Activated CD4-positive, alpha-beta memory T cell treated with anti-CD3 and anti-CD28 coated beads for 36 hours (primary cell): ENCODE measurements around the gene ALG2. TPM values are rescaled to one million over a fixed set of nuclear protein-coding genes. Genes with fewer than 3 reads are reported as not detected.
"Not testable (repeated sequence)": the region's sequence is repeated elsewhere in the genome, so short reads cannot be mapped to it uniquely, and the experiment has no call there.

Experiments used
- CTCF ChIA-PET: fragments of 350-600 bp; sonication (Branson Sonifier 250); formaldehyde crosslinking; loops from one replicate; lab custom pipeline; 2021; ENCODE audit warnings: antibody characterized with exemption, inconsistent platforms; lab: Charles Lee
- POLR2A ChIA-PET: fragments of 350-600 bp; sonication (Branson Sonifier 250); formaldehyde crosslinking; loops from one replicate; lab custom pipeline; 2021; ENCODE audit warnings: antibody characterized with exemption; lab: Charles Lee
- DNase-seq: peaks from one replicate; pipeline ENCODE4 v3.0.0-alpha.2; 2020
- H3K27ac Mint-ChIP-seq: one replicate; pipeline ENCODE4 v1.8.0; 2021; ENCODE audit warnings: mixed read lengths
- H3K27me3 Mint-ChIP-seq: one replicate; pipeline ENCODE4 v1.8.0; 2021; ENCODE audit warnings: mixed read lengths
- H3K36me3 Mint-ChIP-seq: one replicate; pipeline ENCODE4 v1.8.0; 2021; ENCODE audit warnings: mixed read lengths
- H3K4me1 Mint-ChIP-seq: one replicate; pipeline ENCODE4 v1.8.0; 2021; ENCODE audit warnings: low read depth, mixed read lengths
- H3K4me3 Mint-ChIP-seq: one replicate; pipeline ENCODE4 v1.8.0; 2021; ENCODE audit warnings: mild to moderate bottlenecking, mixed read lengths
- H3K9me3 Mint-ChIP-seq: one replicate; pipeline ENCODE4 v1.8.0; 2021; ENCODE audit warnings: mixed read lengths
- intact Hi-C: fragments of 100-400 bp; cut with micrococcal nuclease; formaldehyde crosslinking; loops from one replicate; pipeline ENCODE4 v1.15.1; 2023
- total RNA-seq, 2 experiments: library from RNA; stranded (reverse); gene quantifications; one replicate each; pipeline ENCODE4 v1.2.3, GENCODE V29; 2021

The ALG2 gene
- total RNA-seq, 2 experiments from 2014 or later = 18.6 to 20.8 TPM

DNA sequence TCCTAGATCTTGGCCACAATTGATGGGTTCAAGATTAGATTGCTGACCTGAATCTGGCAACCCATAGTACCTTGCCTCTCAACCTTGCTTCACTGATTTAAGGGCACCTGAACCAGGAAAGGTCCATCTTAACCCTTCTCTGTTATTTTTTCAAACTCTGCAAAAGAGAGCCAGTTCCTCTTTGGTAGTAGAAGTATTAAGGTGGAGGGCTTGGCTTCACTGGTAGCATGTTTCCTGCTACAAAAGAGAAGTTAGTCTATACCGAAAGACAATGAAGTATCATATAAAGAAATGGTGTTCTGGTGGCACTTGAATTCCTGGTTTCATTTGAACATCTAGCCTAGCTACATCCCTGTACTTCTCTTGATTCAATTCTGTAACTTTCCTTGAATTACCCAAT, 8.5 kb downstream of the ALG2 start:
- peaks cover 25% of the 10 kb centered on the region for H3K9me3 Mint-ChIP-seq
- H3K4me3 Mint-ChIP-seq = no peak overlapping the region
- H3K36me3 Mint-ChIP-seq = peaks cover 29% of the 10 kb centered on the region
- peaks cover 2% of the 10 kb centered on the region for H3K27me3 Mint-ChIP-seq
- intact Hi-C loops = no loop called here
- H3K27ac Mint-ChIP-seq = no peak overlapping the region
- DNase-seq = no peak
- ChIA-PET CTCF (interaction anchor here (0.6 to 2.4 kb wide), 4 partner anchors 18 to 113 kb away, joined by 3 to 8 read pairs (median 4); no protein-coding TSS in a partner anchor), POLR2A (interaction anchor here (1.2 kb wide), 1 partner anchor 9 kb away, joined by 5 read pairs; the partner anchor contains the start of genes ALG2 and SEC61B)
- peaks cover 11% of the 10 kb centered on the region for H3K4me1 Mint-ChIP-seq

DNA sequence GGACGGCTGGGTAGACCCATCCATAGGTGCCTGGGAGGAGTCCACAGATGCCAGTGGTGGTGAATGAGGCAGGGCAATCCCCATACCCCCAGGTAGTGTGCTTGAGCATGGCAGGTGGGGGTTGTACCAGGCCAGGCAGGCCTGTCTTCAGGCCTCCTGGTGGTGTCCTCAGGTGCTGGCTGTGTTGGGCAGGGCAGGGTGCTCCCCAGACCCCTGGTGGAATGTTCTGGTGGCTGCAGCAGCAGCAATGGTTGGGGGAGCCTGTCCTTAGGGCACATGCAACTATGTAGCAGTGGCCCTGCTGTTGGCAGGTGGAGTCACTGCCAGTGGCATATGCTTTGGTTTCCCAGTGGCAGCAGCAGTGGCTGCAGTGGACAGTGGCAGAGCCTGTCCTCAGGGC, 10.0 kb downstream of the ALG2 start:
- intact Hi-C loops = no loop called here
- CTCF ChIA-PET = interaction anchor here (2.4 kb wide), 1 partner anchor 27 kb away, joined by 8 read pairs; no protein-coding TSS in a partner anchor
- Mint-ChIP-seq H3K4me3 (no peak overlapping the region), H3K9me3 (peaks cover 38% of the 10 kb centered on the region), H3K4me1 (peaks cover under 1% of the 10 kb centered on the region), H3K27ac (no peak overlapping the region), H3K36me3 (peaks cover 14% of the 10 kb centered on the region), H3K27me3 (peaks cover 2% of the 10 kb centered on the region)
- no peak for DNase-seq
- POLR2A ChIA-PET = interaction anchor here (1.0 kb wide), 1 partner anchor 10 kb away, joined by 3 read pairs; the partner anchor contains the start of genes ALG2 and SEC61B

GRCh38 chr9:99210572-99210971, 11.2 kb downstream of the ALG2 start:
- no peak overlapping the region for H3K4me3 Mint-ChIP-seq
- H3K4me1 Mint-ChIP-seq = no peaks in the 10 kb centered on the region
- DNase-seq = no peak
- no peak overlapping the region for H3K27ac Mint-ChIP-seq
- intact Hi-C loops = no loop called here
- peaks cover 44% of the 10 kb centered on the region for H3K9me3 Mint-ChIP-seq
- POLR2A ChIA-PET = interaction anchor here (1.0 kb wide), 1 partner anchor 11 kb away, joined by 3 read pairs; the partner anchor contains the start of genes ALG2 and SEC61B
- CTCF ChIA-PET = interaction anchor here (0.7 kb wide), 1 partner anchor 1008 kb away, joined by 4 read pairs; no protein-coding TSS in a partner anchor
- peaks cover 11% of the 10 kb centered on the region for H3K36me3 Mint-ChIP-seq
- H3K27me3 Mint-ChIP-seq = peaks cover 2% of the 10 kb centered on the region

GRCh38 chr9:99201603-99202002, 20.1 kb downstream of the ALG2 start:
- intact Hi-C loops = no loop called here
- POLR2A ChIA-PET = no interaction called here
- no peak overlapping the region for H3K4me3 Mint-ChIP-seq
- CTCF ChIA-PET = interaction anchor here (0.9 to 1.2 kb wide), 2 partner anchors 30 to 63 kb away, joined by 3 read pairs; no protein-coding TSS in a partner anchor
- DNase-seq = no peak
- no peak overlapping the region for H3K27ac Mint-ChIP-seq
- no peaks in the 10 kb centered on the region for H3K36me3 Mint-ChIP-seq
- H3K9me3 Mint-ChIP-seq = peaks cover 9% of the 10 kb centered on the region
- H3K4me1 Mint-ChIP-seq = no peaks in the 10 kb centered on the region
- H3K27me3 Mint-ChIP-seq = no peaks in the 10 kb centered on the region

GRCh38 chr9:99199938-99200539, 21.7 kb downstream of the ALG2 start:
- CTCF ChIA-PET = no interaction called here
- Mint-ChIP-seq H3K27ac (no peak overlapping the region), H3K27me3 (no peaks in the 10 kb centered on the region), H3K4me1 (no peaks in the 10 kb centered on the region), H3K9me3 (no peaks in the 10 kb centered on the region), H3K36me3 (no peaks in the 10 kb centered on the region), H3K4me3 (no peak overlapping the region)
- no peak for DNase-seq
- intact Hi-C loops = no loop called here
- POLR2A ChIA-PET = no interaction called here

- no peaks in the 10 kb centered on the region for H3K27me3 Mint-ChIP-seq
- DNase-seq = no peak
- no peaks in the 10 kb centered on the region for H3K36me3 Mint-ChIP-seq
- no peaks in the 10 kb centered on the region for H3K9me3 Mint-ChIP-seq
- intact Hi-C loops = no loop called here
- POLR2A ChIA-PET = interaction anchor here (1.5 kb wide), 1 partner anchor 9 kb away, joined by 4 read pairs; no protein-coding TSS in a partner anchor
- no peak overlapping the region for H3K4me3 Mint-ChIP-seq
- H3K4me1 Mint-ChIP-seq = no peaks in the 10 kb centered on the region
- no peak overlapping the region for H3K27ac Mint-ChIP-seq
- CTCF ChIA-PET = interaction anchor here (2.3 kb wide), 1 partner anchor 13 kb away, joined by 13 read pairs; no protein-coding TSS in a partner anchor
Observed at GRCh38 chr9:99197987-99198386, 23.8 kb downstream of the ALG2 start.

- Mint-ChIP-seq H3K9me3 (no peaks in the 10 kb centered on the region), H3K36me3 (no peaks in the 10 kb centered on the region), H3K4me1 (no peaks in the 10 kb centered on the region), H3K27me3 (no peaks in the 10 kb centered on the region), H3K4me3 (no peak overlapping the region), H3K27ac (no peak overlapping the region)
- POLR2A ChIA-PET = interaction anchor here (1.5 kb wide), 1 partner anchor 9 kb away, joined by 4 read pairs; no protein-coding TSS in a partner anchor
- no peak for DNase-seq
- CTCF ChIA-PET = interaction anchor here (1.5 to 2.3 kb wide), 2 partner anchors 12 to 34 kb away, joined by 3 to 13 read pairs; no protein-coding TSS in a partner anchor
- intact Hi-C loops = no loop called here
Observed at GRCh38 chr9:99197124-99197630, 24.6 kb downstream of the ALG2 start.

- H3K9me3 Mint-ChIP-seq, H3K4me3 Mint-ChIP-seq, intact Hi-C loops, H3K4me1 Mint-ChIP-seq, H3K36me3 Mint-ChIP-seq, H3K27ac Mint-ChIP-seq, H3K27me3 Mint-ChIP-seq, DNase-seq: not testable (repeated sequence)
- CTCF ChIA-PET = interaction anchor here (1.5 to 2.3 kb wide), 2 partner anchors 12 to 35 kb away, joined by 3 to 13 read pairs; no protein-coding TSS in a partner anchor
- POLR2A ChIA-PET = interaction anchor here (1.5 kb wide), 1 partner anchor 8 kb away, joined by 4 read pairs; no protein-coding TSS in a partner anchor
Observed at GRCh38 chr9:99196484-99196883, 25.3 kb downstream of the ALG2 start.

DNA sequence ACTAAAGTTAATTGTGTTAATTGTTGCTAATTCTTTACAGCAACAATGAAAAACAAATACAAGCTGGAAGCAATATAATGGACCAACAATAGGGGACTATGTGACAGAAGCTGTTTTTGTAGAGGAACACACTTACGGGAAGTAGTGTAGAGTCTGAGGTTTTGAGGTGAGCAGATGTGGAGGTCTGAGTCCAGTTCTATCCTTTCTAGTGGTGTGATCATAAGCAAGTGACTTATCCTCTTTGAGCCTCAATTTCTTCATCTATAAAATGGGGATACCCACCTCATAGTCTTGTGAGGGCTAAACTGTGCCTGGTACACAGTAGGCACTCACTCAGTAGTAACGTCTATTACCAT, 28.3 kb downstream of the ALG2 start:
- Mint-ChIP-seq H3K4me1 (no peaks in the 10 kb centered on the region), H3K4me3 (no peak overlapping the region), H3K36me3 (no peaks in the 10 kb centered on the region), H3K9me3 (no peaks in the 10 kb centered on the region), H3K27ac (no peak overlapping the region), H3K27me3 (no peaks in the 10 kb centered on the region)
- no peak for DNase-seq
- ChIA-PET CTCF (interaction anchor here (2.6 kb wide), 1 partner anchor 9 kb away, joined by 8 read pairs; no protein-coding TSS in a partner anchor), POLR2A (no interaction called here)
- intact Hi-C loops = no loop called here

DNA sequence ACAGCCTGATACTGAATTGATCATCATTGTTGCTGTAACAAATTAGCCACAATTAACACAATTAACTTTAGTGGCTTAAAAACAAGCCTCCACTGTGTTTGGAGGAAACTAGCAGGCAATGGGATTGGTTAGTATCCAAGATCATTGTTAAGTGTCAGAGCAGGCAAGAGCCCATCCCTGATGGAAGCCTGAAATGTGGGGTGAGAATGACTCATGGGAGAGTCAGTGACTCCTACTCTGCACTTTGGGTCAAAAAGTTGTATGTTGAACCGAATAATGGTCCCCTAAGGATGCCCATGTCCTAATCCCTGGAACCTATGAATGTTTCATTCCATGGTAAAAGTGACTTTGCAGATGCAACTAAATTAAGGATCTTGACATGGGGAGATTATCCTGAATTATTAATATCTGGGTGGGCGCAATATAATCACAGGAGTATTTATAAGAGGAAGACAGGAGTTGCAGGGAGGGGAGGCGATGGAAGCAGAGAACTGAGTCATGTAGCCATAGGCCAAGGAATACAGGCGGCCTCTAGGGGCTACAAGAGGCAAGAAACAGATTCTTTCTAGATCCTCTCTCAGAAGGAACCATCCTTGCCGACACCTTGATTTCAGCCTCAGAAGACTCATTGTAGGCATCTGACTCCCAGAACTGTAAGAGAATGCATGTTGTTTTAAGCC, 28.8 kb downstream of the ALG2 start:
- Mint-ChIP-seq H3K27me3 (no peaks in the 10 kb centered on the region), H3K4me3 (no peak overlapping the region), H3K27ac (no peak overlapping the region), H3K36me3 (no peaks in the 10 kb centered on the region), H3K9me3 (no peaks in the 10 kb centered on the region), H3K4me1 (no peaks in the 10 kb centered on the region)
- DNase-seq = no peak
- POLR2A ChIA-PET = no interaction called here
- intact Hi-C loops = no loop called here
- CTCF ChIA-PET = interaction anchor here (2.6 kb wide), 1 partner anchor 8 kb away, joined by 8 read pairs; no protein-coding TSS in a partner anchor

DNA sequence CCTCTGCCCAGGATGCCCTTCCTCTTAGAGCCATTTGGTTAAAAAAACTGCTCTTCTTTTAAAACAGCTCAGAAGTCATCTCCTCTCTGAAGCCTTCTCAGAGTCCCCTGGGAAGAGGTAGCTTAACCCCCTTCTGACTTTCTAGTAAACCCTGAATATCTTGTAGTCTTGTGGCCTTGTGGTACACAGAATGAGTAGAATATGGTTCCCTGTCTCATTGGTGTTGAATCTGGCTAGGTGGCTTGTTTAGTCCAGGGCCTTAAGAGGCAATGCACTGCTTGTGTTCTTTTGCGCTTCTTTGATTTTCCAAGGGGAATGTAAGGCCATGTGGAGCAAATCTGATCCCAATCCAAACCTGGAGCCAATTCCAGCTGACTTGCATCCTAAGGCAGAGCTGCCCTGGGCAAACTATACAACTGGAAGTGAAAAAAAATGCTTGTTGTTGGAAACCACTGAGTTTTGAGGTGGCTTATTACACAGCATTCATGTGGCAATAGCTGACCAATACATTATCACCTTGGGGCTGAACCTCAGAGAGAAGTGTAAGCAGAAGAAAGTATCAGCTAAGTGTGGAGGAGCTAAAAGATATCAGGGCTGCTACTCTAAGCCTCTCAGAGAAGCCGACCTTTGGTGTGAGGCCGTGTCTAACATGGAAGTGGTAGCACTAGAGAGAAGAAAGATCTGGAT, 31.0 kb downstream of the ALG2 start:
- ChIA-PET CTCF (interaction anchor here (1.0 to 1.5 kb wide), 2 partner anchors 41 to 50 kb away, joined by 3 read pairs; no protein-coding TSS in a partner anchor), POLR2A (no interaction called here)
- Mint-ChIP-seq H3K9me3 (no peaks in the 10 kb centered on the region), H3K4me1 (no peaks in the 10 kb centered on the region), H3K27me3 (no peaks in the 10 kb centered on the region), H3K4me3 (no peak overlapping the region), H3K36me3 (no peaks in the 10 kb centered on the region), H3K27ac (no peak overlapping the region)
- no peak for DNase-seq
- intact Hi-C loops = no loop called here
